BLaER1 treated with 17β-estradiol and CSF1 and Interleukin-3, amounts not matched to agents 10 nM and 100 nM (cell line): ENCODE data around the gene ARHGAP44.

Experiments
- H3K27ac ChIP-seq, 11 experiments: shearing (Covaris generic); formaldehyde crosslinking; 2 replicates each; pipeline ENCODE4 v1.8.1; 2022
- H3K27me3 ChIP-seq, 11 experiments: shearing (Covaris generic); formaldehyde crosslinking; 2 replicates each; pipeline ENCODE4 v1.8.1; 2022
- H3K36me3 ChIP-seq, 11 experiments: shearing (Covaris generic); formaldehyde crosslinking; 2 replicates each; pipeline ENCODE4 v1.8.1; 2022
- H3K4me1 ChIP-seq, 10 experiments: shearing (Covaris generic); formaldehyde crosslinking; 2 replicates each; pipeline ENCODE4 v1.8.1; 2022
- H3K4me2 ChIP-seq, 11 experiments: shearing (Covaris generic); formaldehyde crosslinking; 2 replicates each; pipeline ENCODE4 v1.8.1; 2022
- H3K4me3 ChIP-seq, 10 experiments: shearing (Covaris generic); formaldehyde crosslinking; 2 replicates each; pipeline ENCODE4 v1.8.1; 2022
- H3K9ac ChIP-seq, 11 experiments: shearing (Covaris generic); formaldehyde crosslinking; 2 replicates each; pipeline ENCODE4 v1.8.1; 2022
- H3K9me3 ChIP-seq, 11 experiments: shearing (Covaris generic); formaldehyde crosslinking; replicated peaks in 1 of 11; 2 replicates each; pipeline ENCODE4 v1.8.1; 2022
- H4K20me1 ChIP-seq, 11 experiments: shearing (Covaris generic); formaldehyde crosslinking; 2 replicates each; pipeline ENCODE4 v1.8.1; 2022
- Cebpa-rat ChIP-seq, 11 experiments: shearing (Covaris generic); IDR thresholded peaks; 2 replicates each; pipeline ENCODE4 v1.8.1; 2022

ARHGAP44 gene

DNA sequence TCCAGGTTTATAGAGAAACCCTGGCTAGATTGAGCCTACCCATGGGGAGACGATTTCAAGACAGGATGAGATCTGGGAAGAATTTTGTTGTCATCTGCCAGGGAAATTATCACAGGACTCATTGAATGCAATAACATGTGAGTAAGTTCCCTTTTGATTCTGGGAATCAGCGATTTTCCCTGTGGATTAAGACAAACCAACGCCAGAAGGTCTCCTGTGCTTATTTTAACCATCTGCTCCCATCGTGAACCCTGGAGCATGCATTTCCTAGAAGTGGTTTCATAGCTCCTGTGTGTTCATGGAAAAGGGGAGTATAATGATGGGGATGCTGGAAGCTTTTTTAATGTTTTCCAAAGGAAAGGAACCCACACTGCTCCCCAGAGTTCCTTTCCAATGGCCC lies 21.0 kb upstream of the ARHGAP44 start:
- H3K4me1 ChIP-seq = no peaks in the 10 kb centered on the region
- no peaks in the 10 kb centered on the region for H4K20me1 ChIP-seq
- no peak overlapping the region for H3K4me2 ChIP-seq
- no peaks in the 10 kb centered on the region for H3K36me3 ChIP-seq
- no peaks in the 10 kb centered on the region for H3K9me3 ChIP-seq
- no peak overlapping the region for H3K9ac ChIP-seq
- no peak for TF ChIP-seq Cebpa-rat (IDR thresholded peaks at IDR 0.05)
- no peaks in the 10 kb centered on the region for H3K27me3 ChIP-seq
- H3K4me3 ChIP-seq = no peak overlapping the region
- H3K27ac ChIP-seq = no peak overlapping the region

DNA sequence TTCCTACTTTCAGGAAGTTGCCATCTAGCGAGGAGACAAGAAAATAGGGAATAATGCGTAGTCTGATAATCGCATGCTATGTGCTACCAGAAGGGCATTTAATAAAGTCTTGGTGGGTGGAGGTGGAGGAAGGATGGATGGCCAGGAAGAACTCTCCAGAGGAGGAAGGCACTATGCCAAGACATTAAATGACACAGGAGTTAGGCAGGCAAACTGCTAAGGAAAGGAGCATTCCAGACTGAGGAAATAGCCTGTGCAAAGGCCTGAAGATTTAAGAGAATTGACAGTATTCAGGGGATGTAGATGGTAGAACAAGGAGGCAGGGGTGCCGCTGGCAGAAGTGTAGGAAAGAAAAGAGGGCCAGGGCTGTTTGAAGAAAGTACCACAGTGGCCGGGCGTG lies 19.3 kb upstream of the ARHGAP44 start:
- no peaks in the 10 kb centered on the region for H3K27me3 ChIP-seq
- no peak overlapping the region for H3K9ac ChIP-seq
- no peak overlapping the region for H3K4me3 ChIP-seq
- no peaks in the 10 kb centered on the region for H4K20me1 ChIP-seq
- H3K4me1 ChIP-seq = no peaks in the 10 kb centered on the region
- H3K27ac ChIP-seq = no peak overlapping the region
- no peaks in the 10 kb centered on the region for H3K9me3 ChIP-seq
- H3K36me3 ChIP-seq = no peaks in the 10 kb centered on the region
- TF ChIP-seq Cebpa-rat (IDR thresholded peaks at IDR 0.05) = no peak
- no peak overlapping the region for H3K4me2 ChIP-seq

- Histone ChIP-seq H3K4me1 (no peaks in the 10 kb centered on the region), H3K36me3 (no peaks in the 10 kb centered on the region), H3K4me3 (no peak overlapping the region), H3K4me2 (no peak overlapping the region; a peak in 1 of 22 replicates), H3K27ac (no peak overlapping the region), H3K27me3 (no peaks in the 10 kb centered on the region), H3K9me3 (no peaks in the 10 kb centered on the region), H4K20me1 (no peaks in the 10 kb centered on the region), H3K9ac (no peak overlapping the region)
- no peak for TF ChIP-seq Cebpa-rat (IDR thresholded peaks at IDR 0.05)
Observed at GRCh38 chr17:12773153-12773552, 16.1 kb upstream of the ARHGAP44 start.

DNA sequence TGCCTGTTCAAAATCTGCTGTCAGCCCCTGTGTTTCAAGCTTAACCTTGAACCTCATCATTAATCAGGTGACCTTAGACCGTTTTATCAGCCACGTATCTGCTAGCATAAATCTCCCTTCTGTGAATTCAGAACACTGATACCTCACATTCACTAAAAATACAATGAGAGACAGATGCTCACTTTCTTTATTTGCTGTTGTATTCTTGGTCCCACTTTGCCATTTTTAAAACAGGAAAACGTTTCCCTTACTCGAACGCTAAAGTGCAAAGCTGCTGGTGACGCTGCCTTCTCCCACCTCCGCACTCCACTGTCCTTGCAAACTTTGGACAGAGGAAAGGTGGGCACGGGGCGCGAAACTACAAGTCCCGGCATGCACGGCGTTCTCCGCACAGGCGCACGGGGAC lies 220 bp upstream of the ARHGAP44 start:
- TF ChIP-seq Cebpa-rat (IDR thresholded peaks at IDR 0.05) = no peak
- H3K9me3 ChIP-seq = no peaks in the 10 kb centered on the region
- H3K36me3 ChIP-seq = no peaks in the 10 kb centered on the region
- peak overlapping the region in 9 of 11 experiments; percentile 18 to 68 (median 49); a peak in 13 of 22 replicates for H3K27ac ChIP-seq
- H3K4me1 ChIP-seq = peaks cover 0 to 13% (median 9%) of the 10 kb centered on the region in 10 experiments; a peak in 14 of 20 replicates
- peaks cover 0 to 4% (median 0%) of the 10 kb centered on the region in 11 experiments; a peak in 1 of 22 replicates for H4K20me1 ChIP-seq
- H3K27me3 ChIP-seq = peaks cover 6 to 21% (median 14%) of the 10 kb centered on the region in 11 experiments; a peak in 18 of 22 replicates
- peak overlapping the region; percentile 65 to 84 (median 74) for H3K9ac ChIP-seq
- H3K4me2 ChIP-seq = peak overlapping the region; percentile 86 to 98 (median 95)
- peak overlapping the region; percentile 66 to 89 (median 79) for H3K4me3 ChIP-seq

DNA sequence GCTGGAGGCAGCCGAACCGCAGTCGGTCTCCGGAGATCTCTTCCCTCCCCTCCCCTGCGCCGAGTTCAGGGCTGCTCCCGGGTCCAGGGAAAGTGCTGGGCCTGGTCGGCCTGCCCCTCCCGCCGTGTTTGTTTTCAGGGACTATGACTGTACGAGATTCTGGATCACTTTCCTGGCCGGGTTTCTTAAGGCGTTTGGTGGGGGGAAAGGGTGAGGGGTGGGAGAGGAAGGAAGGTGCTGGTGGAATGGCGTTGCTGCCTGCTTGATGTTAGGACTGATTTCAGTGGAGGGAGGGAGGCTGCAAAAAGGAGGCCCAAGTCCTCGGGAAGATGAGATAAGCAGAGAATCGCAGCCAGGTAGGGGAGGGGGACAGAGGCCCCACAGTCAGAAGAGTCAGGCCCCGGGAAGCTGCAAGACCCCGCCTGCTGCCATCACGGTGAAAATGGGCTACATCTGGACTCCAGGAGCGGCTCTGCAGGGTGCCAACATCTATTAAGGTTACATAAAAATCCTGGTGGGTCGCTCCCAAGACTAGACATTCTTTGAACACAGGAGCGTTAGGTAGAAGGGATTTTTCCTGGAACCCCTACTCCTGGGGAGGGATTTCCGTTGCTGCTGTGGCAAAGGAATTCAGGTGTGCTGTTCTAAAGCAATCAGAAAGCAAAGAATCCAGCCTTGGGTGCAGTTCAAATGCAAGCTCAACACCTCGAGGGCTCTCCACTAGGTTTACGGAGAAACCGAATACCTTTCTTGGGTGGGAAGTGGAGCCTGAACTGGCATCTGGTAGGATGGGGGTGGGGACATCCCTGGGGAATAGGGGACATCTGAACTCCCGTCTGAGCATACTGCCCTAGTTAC lies 1.2 kb downstream of the ARHGAP44 start:
- Histone ChIP-seq H3K9me3 (no peaks in the 10 kb centered on the region), H3K4me3 (peak overlapping the region; percentile 66 to 89 (median 79)), H3K27me3 (peaks cover 6 to 21% (median 14%) of the 10 kb centered on the region in 11 experiments; a peak in 18 of 22 replicates), H3K4me1 (peaks cover 0 to 22% (median 15%) of the 10 kb centered on the region in 10 experiments; a peak in 14 of 20 replicates), H3K36me3 (no peaks in the 10 kb centered on the region), H3K27ac (no peak overlapping the region), H3K4me2 (peak overlapping the region; percentile 86 to 98 (median 95)), H3K9ac (peak overlapping the region; percentile 65 to 84 (median 74); a peak in 21 of 22 replicates), H4K20me1 (peaks cover 0 to 4% (median 0%) of the 10 kb centered on the region in 11 experiments; a peak in 1 of 22 replicates)
- TF ChIP-seq Cebpa-rat (IDR thresholded peaks at IDR 0.05) = no peak

DNA sequence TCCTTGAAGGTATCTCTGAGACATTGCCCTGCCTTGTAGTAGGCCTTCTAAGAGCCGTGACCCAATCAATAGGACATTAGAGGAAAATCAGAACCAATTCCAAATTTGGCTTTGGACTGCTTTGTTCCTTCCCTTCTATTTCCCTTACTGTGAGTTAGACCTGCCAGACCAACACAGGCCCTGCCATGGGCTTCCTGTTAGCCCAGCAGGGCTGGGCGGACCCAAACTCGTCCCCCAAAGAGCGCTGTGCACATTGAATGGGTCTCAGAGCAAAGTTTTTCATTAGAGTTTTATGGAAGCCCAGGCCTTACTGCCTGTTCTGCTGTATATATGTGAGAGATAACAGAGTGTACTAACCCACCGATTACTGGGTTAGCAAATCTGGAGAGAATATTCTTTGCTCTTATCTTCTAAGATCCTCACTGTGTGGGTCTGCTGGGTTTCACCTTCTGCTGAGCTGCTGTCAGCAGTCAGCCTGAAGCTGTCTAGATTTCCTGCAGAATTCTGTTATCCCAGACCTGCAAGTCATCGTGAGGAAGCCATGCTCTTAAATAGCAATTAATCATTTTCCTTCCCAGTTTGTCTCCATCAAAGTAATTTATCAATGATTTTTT lies 5.7 kb downstream of the ARHGAP44 start:
- Histone ChIP-seq H3K9ac (no peak overlapping the region), H3K27ac (no peak overlapping the region), H3K27me3 (peaks cover 2 to 17% (median 10%) of the 10 kb centered on the region in 11 experiments; a peak in 18 of 22 replicates), H3K4me3 (no peak overlapping the region), H3K9me3 (peaks cover 0 to 17% (median 8%) of the 10 kb centered on the region in 11 experiments; a peak in 11 of 22 replicates), H3K4me1 (peaks cover 0 to 20% (median 15%) of the 10 kb centered on the region in 10 experiments; a peak in 14 of 20 replicates), H4K20me1 (peaks cover 0 to 4% (median 0%) of the 10 kb centered on the region in 11 experiments; a peak in 1 of 22 replicates), H3K4me2 (peak overlapping the region in 3 of 11 experiments; percentile 5 to 38 (median 10); a peak in 2 of 22 replicates), H3K36me3 (no peaks in the 10 kb centered on the region)
- TF ChIP-seq Cebpa-rat (IDR thresholded peaks at IDR 0.05) = no peak

- no peak overlapping the region for H3K4me3 ChIP-seq
- no peak for TF ChIP-seq Cebpa-rat (IDR thresholded peaks at IDR 0.05)
- H3K4me2 ChIP-seq = no peak overlapping the region
Observed at GRCh38 chr17:12800855-12801365, 11.6 kb downstream of the ARHGAP44 start.

DNA sequence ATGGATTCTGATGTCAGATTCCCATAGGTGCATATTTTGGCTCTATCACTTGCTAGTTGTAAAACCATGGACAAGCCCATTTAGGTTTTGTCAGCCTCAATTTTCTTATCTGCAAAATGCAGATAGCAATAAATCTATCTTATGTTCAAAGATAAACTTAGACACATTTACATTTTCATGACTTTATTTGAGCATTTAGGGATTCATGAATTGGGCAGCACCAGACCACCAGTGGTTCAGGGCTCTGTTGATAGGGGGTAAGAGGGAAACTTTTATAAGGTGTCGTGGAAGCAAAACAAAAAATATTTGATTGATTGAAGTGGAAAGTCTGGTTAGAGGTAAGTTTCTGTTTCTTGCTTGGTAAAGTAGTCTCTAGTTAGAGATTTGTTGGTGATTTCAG lies 17.3 kb downstream of the ARHGAP44 start:
- H3K4me1 ChIP-seq = no peaks in the 10 kb centered on the region
- no peak overlapping the region for H3K27ac ChIP-seq
- H3K9me3 ChIP-seq = peaks cover 29 to 52% (median 38%) of the 10 kb centered on the region in 11 experiments
- peaks cover 0 to 8% (median 0%) of the 10 kb centered on the region in 11 experiments; a peak in 1 of 22 replicates for H3K36me3 ChIP-seq
- H3K4me2 ChIP-seq = no peak overlapping the region
- no peaks in the 10 kb centered on the region for H4K20me1 ChIP-seq
- TF ChIP-seq Cebpa-rat (IDR thresholded peaks at IDR 0.05) = no peak
- no peak overlapping the region for H3K4me3 ChIP-seq
- no peaks in the 10 kb centered on the region for H3K27me3 ChIP-seq
- no peak overlapping the region for H3K9ac ChIP-seq

More at GRCh38 chr17:12800855-12801365, 11.6 kb downstream of the ARHGAP44 start:
- Histone ChIP-seq H3K36me3 (no peaks in the 10 kb centered on the region), H3K9ac (no peak overlapping the region), H3K27ac (no peak overlapping the region), H3K9me3 (peaks cover 4 to 17% (median 10%) of the 10 kb centered on the region in 11 experiments; a peak in 12 of 22 replicates), H3K27me3 (no peaks in the 10 kb centered on the region), H4K20me1 (no peaks in the 10 kb centered on the region), H3K4me1 (peaks cover 0 to under 1% (median 0%) of the 10 kb centered on the region in 10 experiments; a peak in 1 of 20 replicates)

DNA sequence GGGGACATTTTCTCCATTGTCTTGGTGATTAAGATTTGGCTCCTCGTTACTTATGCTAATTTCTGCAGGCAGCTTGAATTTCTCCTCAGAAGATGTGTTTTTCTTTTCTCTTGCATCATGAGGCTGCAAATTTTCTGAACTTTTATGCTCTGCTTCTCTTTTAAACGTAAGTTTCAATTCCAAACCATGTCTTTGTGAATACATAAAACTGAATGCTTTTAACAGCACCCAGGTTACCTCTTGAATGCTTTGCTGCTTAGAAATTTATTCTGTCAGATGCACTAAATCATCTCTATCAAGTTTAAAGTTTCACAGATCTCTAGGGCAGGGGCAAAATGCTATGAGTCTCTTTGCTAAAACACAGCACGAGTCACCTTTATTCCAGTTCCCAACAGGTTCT lies 19.4 kb downstream of the ARHGAP44 start:
- Histone ChIP-seq H3K9me3 (peaks cover 29 to 52% (median 38%) of the 10 kb centered on the region in 11 experiments), H3K27me3 (no peaks in the 10 kb centered on the region), H3K36me3 (peaks cover 0 to 8% (median 0%) of the 10 kb centered on the region in 11 experiments; a peak in 1 of 22 replicates), H3K4me3 (no peak overlapping the region), H3K27ac (no peak overlapping the region), H3K9ac (no peak overlapping the region), H3K4me1 (no peaks in the 10 kb centered on the region), H4K20me1 (no peaks in the 10 kb centered on the region), H3K4me2 (no peak overlapping the region)
- no peak for TF ChIP-seq Cebpa-rat (IDR thresholded peaks at IDR 0.05)
